ENCODE measurements around the gene PPP1CA.
A peak's percentile ranks its signal among the peaks of the same experiment; 100 is the strongest.
"Not testable (repeated sequence)": the region's sequence is repeated elsewhere in the genome, so short reads cannot be mapped to it uniquely, and the experiment has no call there.

PPP1CA gene

DNA sequence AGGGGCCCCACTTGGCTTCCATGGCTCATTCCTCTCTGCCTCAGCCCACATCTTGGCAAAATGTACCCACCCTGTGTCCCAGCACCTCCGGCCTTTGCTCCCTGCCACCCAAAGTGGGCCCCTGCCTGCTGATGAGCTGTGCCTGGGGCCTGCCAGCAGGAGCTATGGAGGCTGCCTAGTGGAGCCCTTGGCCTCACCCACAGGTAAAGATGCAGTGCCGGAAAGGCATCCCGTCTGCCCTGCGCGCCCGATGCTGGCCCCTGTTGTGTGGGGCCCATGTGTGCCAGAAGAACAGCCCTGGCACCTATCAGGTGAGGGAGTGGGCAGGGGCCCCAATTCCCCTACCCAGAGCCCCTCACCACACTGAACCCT, 3.5 kb upstream of the PPP1CA start:
- TF ChIP-seq, protein P1, sequence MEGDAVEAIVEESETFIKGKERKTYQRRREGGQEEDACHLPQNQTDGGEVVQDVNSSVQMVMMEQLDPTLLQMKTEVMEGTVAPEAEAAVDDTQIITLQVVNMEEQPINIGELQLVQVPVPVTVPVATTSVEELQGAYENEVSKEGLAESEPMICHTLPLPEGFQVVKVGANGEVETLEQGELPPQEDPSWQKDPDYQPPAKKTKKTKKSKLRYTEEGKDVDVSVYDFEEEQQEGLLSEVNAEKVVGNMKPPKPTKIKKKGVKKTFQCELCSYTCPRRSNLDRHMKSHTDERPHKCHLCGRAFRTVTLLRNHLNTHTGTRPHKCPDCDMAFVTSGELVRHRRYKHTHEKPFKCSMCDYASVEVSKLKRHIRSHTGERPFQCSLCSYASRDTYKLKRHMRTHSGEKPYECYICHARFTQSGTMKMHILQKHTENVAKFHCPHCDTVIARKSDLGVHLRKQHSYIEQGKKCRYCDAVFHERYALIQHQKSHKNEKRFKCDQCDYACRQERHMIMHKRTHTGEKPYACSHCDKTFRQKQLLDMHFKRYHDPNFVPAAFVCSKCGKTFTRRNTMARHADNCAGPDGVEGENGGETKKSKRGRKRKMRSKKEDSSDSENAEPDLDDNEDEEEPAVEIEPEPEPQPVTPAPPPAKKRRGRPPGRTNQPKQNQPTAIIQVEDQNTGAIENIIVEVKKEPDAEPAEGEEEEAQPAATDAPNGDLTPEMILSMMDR (IDR thresholded peaks at IDR 0.05; ENCODE audit: low read depth, low read length, missing control alignments) = no peak
- in situ Hi-C loops (cut with HindIII; ENCODE audit: low sequenced_read_pairs) = no loop called here
- no peak for DNase-seq (ENCODE audit: low read depth)
- H3K4me3 ChIP-seq (ENCODE audit: low read depth, low read length) = no peak overlapping the region

DNA sequence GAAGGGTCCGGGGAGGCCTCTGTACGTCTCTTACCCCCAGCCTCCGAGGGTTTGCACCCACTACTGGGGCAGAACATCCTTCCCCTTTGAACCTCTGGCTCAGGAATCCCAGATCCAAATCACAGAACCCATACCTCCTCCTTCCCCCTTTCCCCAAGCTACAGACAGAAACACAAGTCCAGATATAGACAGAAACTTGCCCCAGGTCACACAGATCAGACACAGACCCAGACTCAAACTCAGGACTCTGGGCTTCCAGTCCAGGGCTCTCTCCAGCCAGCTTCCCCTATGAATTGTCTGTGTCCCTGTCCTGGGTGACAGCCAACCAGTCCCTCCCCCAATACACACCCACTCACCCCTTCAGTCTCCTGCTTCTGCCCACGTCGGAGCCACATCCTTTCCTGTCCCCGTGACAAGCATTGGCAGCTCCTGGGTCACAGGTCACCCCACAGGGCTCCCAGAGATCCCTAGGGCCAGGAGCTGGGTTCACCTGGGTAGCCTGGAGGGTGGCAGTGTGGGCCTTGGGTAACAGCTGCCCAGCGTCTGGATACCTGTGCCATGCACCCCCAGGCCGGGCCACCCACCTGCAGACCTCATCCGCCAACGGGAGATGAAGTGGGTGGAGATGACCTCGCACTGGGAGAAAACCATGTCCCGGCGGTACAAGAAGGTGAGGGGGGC, 3.0 kb upstream of the PPP1CA start:
- in situ Hi-C loops (cut with HindIII; ENCODE audit: low sequenced_read_pairs) = no loop called here
- DNase-seq (ENCODE audit: low read depth) = no peak

DNA sequence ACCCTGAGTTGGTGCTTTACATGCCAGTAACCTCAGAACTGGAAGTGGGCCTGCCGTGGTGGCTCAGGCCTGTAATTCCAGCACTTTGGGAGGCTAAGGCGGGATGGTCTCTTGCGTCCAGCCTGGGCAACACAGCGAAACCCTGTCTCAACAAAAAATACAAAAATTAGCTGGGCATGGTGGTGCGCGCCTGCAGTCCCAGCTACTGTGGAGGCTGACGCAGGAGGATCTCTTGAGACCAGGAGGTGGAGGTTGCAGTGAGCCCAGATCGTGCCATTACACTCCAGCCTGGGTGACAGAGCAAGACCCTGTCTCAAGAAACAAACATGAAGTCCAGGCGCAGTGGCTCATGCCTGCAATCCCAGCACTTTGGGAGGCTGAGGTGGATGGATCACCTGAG, 1.4 kb upstream of the PPP1CA start:
- in situ Hi-C loops (cut with HindIII; ENCODE audit: low sequenced_read_pairs); H3K4me3 ChIP-seq (ENCODE audit: low read depth, low read length); DNase-seq (ENCODE audit: low read depth): not testable (repeated sequence)

More for the DNA sequence above, 3.0 kb upstream of the PPP1CA start:
- TF ChIP-seq, protein P1 (IDR thresholded peaks at IDR 0.05; ENCODE audit: low read depth, low read length, missing control alignments) = no peak
- H3K4me3 ChIP-seq (ENCODE audit: low read depth, low read length) = no peak overlapping the region

DNA sequence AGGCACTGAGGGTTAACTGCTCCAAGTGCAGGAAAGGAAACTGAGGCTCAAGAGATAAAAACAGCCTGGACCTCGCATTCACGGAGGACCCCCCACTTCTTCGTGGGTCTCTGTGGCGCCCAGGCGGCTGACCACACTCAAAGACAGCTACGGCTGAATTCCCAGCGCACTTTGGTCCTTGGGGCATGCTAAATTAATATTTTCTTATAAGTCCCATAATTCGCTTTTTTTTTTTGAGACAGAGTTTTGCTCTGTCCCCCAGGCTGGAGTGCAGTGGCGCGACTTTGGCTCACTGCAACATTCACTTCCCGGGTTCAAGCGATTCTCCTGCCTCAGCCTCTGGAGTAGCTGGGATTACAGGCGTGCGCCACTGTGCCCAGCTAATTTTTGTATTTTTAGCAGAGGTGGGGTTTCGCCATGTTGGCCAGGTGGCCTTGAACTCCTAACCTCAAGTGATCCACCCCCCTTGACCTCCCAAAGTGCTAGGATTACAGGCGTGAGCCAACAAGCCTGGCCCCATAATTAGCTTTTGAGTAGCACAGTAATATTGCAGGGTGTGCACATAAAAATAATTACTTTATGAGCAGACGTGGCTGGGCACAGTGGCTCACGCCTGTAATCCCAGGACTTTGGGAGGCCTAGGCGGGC, 658 bp upstream of the PPP1CA start:
- in situ Hi-C loops (cut with HindIII; ENCODE audit: low sequenced_read_pairs); DNase-seq (ENCODE audit: low read depth): not testable (repeated sequence)
- H3K4me3 ChIP-seq (ENCODE audit: low read depth, low read length) = peak overlapping the region; percentile 17

DNA sequence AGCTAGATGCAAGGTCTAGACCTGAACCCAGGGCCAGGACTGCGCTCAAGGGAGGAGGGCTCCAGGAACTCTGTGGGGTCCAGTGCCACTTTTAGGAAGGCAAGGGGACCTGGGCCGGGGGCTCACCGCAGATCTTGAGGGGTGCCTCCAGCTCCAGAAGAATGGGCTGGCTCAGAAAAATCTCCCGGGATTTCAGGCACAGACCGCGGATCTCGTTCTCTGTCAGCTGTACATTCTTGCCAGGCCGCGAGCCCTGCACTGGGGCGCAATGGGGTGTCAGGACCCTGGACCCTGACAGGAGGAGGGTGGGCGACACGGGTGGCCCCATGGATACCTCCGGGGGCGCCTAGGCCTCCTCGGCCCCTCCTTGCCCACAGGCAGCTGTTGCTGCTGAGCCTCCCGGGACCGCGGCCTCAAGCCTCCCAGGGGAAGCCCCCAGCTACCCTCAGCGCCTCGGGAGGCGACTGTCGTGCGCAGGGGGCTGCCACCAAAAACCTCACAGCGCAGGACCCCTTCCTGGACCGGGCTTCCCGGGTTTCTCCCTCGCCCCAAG, 640 bp downstream of the PPP1CA start:
- H3K4me3 ChIP-seq (ENCODE audit: low read depth, low read length) = peak overlapping the region; percentile 97
- in situ Hi-C loops (cut with HindIII; ENCODE audit: low sequenced_read_pairs) = no loop called here
- TF ChIP-seq, protein P1 (IDR thresholded peaks at IDR 0.05; ENCODE audit: low read depth, low read length, missing control alignments) = no peak
- DNase-seq (ENCODE audit: low read depth) = no peak

DNA sequence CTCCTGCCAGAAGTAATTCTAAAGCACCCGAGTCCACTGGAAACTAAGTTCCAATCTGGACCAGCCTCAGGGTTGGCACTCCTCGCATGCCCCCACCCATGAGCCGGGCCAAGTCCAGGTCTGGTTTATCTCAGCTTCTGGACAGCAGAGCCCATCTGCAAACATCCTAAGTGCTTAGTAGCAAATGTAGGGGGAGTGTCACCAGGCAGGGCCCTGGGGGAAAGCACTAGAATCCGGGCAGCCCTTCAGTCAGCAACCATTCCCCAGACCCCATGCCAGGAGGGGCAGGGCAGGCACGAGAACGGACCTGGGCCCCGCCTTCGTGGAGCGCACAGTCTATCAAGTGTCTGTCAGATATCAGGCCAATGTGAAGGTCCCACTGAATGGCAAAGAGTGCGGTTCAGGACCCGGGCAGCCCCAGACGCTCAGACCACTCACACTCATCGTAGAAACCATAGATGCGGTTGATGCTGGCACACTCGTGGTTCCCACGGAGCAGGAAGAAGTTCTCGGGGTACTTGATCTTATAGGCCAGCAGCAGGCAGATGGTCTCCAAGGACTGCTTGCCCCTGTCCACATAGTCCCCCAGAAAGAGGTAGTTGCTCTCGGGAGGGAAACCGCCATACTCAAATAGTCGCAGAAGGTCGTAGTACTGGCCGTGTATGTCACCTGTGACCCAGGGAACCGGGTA, 1.3 kb downstream of the PPP1CA start:
- TF ChIP-seq, protein P1 (IDR thresholded peaks at IDR 0.05; ENCODE audit: low read depth, low read length, missing control alignments) = no peak
- peak overlapping the region; percentile 97 for H3K4me3 ChIP-seq (ENCODE audit: low read depth, low read length)
- DNase-seq (ENCODE audit: low read depth) = no peak
- in situ Hi-C loops (cut with HindIII; ENCODE audit: low sequenced_read_pairs) = no loop called here

DNA sequence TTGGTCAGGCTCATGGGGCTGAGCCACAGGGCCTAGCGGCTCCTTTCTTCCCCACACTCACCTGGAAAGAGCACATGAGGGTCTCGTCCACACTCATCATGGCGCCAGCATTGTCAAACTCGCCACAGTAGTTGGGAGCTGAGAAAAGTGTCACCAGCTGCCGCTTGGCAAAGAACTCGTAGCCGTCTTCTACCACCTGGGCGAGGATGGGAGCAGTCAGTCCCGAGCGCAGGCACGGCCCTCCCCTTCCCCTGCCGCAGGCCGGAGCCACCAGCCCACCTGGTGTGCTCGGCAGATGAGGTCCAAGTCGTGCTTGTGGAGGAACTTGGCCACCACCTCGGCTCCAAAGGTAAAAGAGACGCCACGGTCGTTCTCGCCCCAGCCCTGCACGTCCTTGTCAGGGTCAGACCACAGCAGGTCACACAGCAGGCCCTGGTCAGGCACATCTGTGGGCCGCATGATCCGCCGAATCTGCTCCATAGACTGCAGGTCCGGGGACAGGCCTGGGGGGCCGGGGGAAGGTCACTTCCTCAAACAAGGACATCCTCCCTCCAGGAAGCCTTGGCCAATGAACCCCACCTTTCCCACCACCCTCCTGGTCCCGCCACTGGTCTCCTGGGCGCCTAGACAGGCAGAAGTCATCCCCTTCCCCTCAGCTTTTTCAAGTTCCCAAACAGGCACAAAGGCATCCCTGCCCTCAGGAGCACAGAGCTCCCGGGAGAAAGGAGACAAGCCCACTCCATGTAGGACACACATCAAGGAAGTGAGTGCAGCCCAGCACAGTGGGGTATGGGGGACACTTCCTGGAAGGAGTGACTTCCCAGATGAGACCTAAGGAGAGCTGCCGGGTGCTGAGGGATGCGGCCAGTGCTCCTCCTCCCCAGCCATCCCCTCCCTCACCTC, 2.7 kb downstream of the PPP1CA start:
- H3K4me3 ChIP-seq (ENCODE audit: low read depth, low read length) = no peak overlapping the region
- in situ Hi-C loops (cut with HindIII; ENCODE audit: low sequenced_read_pairs) = no loop called here
- no peak for DNase-seq (ENCODE audit: low read depth)
- TF ChIP-seq, protein P1 (IDR thresholded peaks at IDR 0.05; ENCODE audit: low read depth, low read length, missing control alignments) = no peak

Measured in astrocyte of the cerebellum (primary cell).